CD1c-positive myeloid dendritic cell (primary cell): ENCODE data around the gene GOSR2.

Source experiments
- DNase-seq: peaks from one replicate; pipeline ENCODE4 v3.0.0-alpha.2; 2016; ENCODE audit errors: extremely low spot score

The GOSR2 gene

DNA sequence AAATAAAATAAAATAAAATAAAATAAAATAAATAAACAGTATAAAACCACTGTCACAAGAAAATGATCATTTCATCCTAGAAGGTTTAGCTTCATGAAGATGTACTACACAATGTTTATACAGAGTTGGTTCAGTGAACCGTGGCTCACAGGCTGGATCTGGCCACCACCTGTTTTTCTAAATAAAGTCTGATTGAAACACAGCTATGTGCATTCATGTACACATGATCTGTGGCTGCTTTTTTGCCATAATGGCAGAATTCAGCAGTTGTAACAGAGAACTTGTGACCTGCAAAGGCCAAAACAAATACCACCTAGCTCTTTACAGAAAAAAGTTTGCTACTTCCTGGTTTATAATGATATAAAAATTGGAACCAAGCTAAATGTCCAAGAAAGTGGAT, 68.7 kb downstream of the GOSR2 start:
- no peak for DNase-seq
